Stimulated activated CD4-positive, alpha-beta T cell treated with anti-CD3 and anti-CD28 coated beads, Interleukin-1b, Interleukin-23, amount 100 ng/mL, for 24 hours (primary cell): ENCODE measurements around the gene CTNNA3.

ENCODE experiments used
- DNase-seq, 4 experiments: peaks; one replicate each; pipeline ENCODE4 v3.0.0-alpha.2; 2020; ENCODE audit warnings: low read depth in 4 of 4, low spot score in 1 of 4

The CTNNA3 gene

DNA sequence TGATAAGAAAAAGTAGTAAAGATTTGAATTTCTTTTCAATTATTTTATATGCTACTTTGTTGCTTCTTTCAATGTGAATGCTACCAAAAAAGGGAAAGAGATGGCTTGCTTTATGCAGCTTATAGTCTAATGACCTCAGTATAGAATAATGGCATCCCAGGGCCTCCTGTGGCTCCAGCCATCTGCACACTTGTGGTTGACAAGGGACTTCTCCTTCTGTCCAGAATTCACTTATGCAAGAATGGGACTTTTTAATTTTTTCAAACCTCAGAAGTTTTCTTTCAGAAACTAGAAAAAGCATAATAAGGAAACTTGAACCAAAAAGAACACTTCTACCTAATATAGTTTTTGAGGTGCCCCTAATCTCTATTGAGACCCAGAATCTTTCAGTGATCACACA, 310.9 kb downstream of the CTNNA3 start:
- DNase-seq, result no peak

DNA sequence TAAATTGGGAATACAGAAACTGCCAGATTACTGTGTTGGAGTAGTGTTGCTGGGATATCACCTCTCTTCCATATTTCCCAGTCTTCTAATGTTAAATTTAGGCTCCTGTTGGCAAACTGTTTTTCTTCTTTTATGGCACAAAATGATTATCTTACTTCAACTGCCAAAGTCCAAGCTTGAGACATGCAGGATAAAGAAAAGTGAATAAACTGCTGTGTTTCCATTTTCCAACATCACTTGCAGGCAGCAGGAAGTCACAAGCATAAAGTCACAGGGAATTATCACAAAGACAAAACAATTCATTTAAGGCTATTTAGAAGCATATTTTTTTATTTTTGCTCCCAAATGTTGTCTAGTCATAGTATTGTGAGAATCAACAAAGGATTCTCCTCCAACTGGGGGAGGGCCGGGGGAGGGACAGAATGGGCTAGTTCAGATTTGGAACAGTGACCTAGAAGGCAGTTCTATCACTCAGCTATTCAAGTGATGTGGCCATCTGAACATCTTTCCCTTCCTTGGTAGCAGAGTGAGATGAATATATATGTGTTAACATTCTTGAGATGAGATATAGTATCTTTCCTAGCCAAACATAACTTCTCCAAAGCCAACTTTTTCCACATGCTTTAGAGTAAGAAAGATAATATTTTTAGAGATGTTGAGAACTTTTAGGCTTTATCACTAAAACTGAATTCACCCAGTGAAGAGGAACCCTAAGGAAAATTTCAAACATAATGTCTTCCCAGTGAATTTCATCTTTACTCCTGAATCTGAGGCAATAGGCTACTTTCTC, 364.7 kb downstream of the CTNNA3 start:
- no peak for DNase-seq

DNA sequence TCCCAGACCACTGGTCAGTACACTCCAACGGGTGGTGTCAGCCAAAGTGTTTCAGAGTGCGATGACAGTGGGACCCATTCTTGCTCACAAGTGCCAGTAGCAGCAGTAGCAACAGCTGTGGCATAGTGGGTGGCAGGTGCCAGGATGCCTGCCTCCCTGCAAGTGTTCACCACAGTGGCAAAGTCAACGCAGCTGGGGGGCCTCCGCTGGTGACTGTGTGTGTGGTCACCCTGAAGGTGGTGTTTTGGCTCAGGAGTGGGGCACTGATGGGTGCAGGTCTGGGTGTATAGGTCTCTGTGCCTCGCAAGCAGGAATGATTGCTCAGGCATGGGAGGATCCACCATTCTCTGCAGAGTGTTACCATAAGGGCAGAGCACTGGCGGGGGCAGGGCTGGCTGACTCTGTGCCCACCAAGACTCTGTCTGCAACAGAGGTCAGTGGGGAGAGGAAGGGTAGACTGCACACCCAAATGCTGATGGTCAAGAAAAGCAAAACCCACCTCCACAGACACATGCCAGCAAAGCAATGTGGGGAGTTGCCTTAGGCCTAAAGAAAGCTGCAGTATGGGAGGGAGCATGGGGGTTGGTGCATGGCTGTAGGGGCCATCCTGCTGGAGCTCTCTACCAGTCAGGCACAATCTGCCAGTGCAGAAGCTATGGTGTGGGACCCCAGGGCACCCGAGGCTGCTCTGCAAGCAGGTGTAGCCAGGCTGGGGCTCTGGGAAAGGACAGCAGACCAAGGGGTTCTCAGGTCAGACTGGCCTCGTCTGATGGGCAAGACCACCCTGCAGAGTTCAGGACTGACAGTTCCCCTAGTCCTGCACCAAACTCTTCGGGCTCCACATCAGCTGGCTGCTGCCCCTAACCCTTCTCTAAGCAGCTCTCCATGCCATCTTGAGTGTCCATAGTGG, 368.1 kb downstream of the CTNNA3 start:
- no peak for DNase-seq

DNA sequence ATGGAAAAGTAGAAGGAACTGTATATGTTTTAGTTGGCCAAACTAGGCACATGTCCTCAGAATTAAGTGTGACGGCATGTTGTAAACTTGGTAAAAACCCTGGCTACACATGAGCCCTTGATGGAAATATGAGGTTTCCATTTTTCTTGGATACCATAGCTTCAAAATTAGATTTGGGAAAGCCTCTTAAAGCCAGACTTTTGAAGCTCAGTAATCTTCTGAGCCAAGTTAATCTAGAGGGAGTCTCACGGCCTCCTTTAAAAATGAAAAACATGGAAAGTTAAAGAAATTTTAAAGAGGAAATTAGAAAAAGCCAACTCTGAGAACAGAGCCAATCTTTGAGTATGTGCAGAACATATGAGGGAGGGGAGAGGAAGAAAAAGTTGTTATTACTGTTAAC, 376.0 kb downstream of the CTNNA3 start:
- no peak for DNase-seq

DNA sequence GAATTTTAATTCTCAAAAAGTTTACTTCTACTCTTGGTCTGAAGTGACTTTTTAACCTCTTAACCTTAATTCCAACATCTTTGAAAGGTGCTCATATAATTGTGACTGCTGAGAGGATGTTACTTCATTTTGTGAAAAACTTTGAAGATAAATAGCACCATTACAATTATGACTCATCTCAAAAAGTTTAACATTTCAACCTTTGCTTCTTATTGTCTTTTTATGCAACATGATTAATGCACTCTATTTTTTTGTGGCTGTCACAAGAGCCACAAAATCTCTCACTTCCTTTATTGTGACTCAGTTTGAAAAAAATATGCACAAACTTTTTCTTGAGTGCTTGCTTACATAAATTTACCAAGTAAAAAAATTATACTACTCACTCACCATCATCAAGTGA, 387.1 kb downstream of the CTNNA3 start:
- DNase-seq, result no peak

DNA sequence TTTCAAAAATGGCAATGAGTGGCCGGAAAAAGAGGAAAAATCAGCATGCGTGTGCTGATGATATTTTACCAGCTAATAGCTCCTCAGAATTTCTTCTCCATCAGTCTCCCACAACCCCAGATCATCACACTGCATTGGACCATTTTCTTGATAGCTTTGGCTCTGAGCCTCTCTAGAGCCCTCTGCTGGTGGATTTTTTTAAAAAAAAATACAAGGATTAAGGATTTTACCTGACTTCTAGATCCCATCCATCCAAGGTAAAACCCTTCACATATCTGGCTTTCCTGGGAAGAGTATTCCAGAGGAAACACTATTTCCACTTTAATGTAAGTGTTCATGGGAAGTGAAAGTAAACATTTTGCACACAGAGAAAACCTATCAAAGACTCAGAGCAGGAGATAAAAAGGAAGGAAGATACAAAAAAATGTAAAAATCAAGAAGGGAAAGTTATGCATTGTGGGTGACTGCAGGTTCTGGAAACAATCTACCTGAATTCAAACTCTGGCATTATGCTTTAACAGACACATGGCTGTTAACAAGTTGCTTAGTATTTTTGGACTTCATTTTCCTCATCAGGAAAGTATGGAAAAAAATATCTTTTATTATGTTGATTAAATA, 389.3 kb downstream of the CTNNA3 start:
- no peak for DNase-seq

DNA sequence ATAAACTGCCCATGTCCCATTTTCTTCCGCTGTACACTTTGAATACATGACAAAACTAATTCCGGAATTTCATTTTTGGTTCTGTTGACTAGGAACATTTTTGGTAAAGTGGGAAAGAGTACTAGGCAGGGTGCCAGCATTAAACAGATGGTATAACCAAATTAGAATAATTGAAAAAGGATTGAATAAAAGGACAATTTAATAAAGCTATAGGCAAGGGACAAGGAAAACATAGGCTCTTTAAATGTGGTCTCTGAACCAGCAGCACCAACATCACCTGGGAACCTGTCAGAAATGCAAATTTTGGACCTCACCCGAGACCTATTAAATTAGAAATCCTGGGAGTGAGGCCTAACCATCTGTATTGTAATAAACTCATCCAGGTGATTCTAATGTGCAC, 393.3 kb downstream of the CTNNA3 start:
- DNase-seq, result no peak

DNA sequence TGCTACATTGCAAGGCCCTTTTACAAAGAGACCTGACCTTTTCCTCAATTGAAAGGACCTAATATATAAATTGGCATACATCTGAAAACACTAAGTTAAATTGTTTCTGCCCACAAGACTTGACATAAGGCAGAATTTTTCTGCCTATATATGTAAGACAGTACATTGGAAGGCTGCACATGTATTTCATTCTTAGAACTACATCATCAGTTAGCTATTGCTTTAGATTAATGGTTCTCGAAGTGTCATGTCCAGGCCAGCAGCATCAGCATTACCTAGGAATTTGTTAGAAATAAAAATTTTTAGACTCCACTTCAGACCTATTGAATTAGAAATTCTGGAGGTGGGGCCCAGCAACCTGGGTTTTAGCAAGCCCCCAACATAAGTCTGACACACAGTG, 396.2 kb downstream of the CTNNA3 start:
- no peak for DNase-seq

DNA sequence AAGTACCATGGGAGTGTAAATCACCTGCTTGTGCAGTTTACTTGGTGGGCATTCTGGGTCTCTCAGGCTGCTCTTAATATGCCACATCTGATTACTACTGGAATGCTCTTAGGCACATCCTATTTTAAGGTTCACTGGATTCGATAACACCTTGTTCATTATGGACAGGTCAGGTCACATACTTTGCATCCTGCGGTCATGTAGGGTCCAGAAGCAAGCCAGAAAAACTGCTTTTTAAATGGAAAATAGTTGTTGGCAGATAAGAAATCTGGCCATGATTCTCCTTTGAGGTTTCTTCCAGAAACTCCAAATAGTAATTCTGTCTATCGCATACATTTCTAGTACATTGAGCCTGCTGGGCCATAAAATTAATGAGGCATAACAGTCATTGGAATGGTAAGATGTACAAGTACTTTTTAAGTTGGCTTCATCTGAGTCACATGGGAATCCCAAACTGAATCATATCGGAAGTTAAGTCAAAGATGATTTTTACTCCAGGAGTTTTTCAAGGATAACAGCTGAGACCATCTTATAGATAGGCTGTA, 398.3 kb downstream of the CTNNA3 start:
- DNase-seq, result no peak

DNA sequence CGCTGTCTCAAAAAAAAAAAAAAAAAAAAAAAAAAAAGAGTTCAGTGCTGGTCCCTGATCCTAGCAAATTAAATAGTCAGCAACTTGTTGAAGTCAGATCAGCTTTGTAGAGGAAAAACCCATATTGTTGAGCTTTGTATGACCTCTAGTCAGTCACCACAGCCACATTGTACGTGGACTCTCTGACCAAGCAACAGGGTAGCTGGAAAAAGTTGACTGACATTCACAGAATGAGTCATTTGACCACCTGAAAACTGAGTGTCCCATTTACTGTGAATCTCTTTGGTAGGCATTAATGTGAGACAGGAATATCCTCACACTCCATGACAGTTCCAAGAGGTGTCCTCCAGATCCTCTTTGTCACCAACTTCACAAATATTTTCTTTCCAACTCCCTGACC, 399.1 kb downstream of the CTNNA3 start:
- DNase-seq, result no peak

DNA sequence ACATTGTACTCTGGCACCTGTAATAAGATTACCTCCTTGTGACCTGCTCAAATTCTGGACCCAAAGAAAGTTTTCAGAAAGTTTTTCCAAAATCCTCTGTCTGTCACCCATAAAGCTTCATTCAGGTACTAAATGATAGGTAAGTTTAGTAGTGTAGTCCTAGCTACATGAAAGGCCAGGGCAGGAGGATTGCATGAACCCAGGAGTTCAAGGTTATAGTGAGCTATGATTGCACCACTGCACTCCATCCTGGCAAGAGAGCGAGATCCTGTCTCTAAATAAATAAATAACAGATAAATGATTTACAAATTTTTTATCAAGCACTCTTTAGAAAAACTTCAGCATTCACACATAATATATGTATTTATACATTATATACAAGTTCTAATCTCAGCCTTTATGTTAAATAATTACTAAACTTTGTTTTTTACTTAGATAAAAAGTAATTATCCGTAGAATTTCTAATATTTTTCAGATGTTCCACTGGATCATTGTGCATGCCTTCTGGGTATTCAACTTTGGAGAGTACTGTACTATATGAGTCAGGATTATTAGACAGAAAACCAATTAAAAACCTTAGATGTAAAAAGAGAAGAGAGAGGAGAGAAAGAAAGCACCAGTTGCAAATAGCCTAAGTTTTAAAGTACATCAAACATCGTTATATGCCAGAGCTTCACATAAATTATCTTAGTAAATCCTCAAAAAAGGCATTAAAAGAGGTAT, 407.1 kb downstream of the CTNNA3 start:
- no peak for DNase-seq

DNA sequence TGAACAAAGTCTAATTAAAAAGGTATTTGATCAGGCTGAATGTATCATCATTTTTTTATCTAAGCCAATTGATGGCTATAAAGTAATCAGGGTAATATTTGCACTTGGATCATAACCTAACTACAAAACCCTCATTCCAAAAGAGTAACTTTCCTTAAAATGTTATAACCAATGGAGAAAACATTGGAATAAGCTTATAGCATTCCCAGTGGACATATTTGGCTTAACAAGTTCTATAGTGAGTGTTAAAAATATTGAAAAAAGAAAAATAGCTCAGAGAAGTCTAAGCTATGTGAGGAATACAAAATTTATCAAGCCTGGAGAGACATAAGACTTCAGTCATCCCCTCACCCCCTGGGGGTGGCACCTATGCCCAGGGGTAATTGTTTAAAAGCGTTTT, 411.4 kb downstream of the CTNNA3 start:
- no peak for DNase-seq

DNA sequence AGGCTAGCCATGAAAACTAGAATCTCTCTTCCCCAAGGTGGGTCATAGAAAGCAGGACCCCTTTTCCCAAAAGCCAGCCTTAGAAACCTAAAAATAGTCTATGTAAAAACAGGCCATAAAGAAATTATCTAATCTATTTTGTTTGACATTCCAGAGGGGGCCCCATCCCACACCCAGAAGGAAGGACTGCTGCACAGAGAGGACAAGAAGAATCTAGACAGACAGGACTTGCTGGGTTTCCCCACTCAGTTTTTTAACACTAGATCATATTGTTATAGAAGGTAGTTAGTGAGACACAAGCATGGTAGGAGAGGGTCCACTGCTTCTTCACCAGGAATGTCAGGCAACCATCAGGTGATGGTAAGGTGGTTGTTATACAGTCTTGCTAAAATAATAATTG, 413.1 kb downstream of the CTNNA3 start:
- no peak for DNase-seq

DNA sequence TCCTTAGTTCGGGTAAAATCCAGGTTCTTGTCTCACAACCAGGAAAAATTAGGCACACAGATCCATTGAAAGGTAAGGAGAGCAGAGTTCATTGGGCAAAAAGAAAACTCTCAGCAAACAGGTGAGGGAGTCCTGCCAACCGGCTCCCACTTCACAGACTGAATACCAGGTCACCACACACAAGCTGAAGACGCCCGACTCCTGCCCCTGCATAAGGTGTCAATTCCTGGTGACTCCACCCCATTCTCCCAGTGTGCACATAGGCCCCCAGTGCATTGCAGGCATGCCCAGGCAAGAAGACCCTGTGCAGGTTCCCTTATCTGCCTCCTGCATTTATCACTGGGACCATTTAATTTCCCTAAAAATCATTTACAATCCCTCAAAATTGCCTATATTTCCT, 415.6 kb downstream of the CTNNA3 start:
- no peak for DNase-seq

DNA sequence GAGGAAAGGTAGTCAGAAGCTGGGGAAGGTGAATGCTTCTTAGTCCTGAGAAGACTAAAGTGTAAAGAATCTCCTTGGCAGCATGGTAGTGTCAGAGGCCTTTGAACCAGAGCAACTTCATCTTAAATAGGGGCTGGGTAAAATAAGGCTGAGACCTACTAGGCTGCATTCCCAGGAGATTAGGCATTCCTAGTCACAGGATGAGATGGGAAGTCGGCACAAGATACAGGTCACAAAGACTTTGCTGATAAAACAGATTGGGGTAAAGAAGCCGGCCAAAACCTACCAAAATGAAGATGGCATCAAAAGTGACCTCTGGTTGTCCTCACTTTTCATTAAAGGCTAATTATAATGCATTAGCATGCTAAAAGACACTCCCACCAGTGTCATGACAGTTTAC, 418.6 kb downstream of the CTNNA3 start:
- no peak for DNase-seq

DNA sequence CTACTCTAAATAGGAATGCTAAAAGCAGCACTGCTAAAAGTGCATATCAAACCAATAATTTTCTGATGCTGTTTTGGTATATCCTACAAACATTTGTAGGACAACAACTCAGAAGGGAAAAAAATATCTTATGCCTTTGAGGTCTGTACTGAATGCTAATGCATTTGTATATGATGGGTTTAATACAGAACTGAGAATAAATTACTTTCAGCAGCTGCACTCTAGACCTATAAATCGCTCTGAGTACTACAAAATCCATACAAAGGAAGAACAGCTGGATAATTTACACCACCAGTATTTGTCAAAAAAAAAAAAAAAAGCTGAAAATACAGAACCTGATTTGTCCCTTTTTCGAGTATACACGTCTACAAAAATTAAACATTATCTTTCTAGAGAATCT, 426.2 kb downstream of the CTNNA3 start:
- DNase-seq, result no peak

DNA sequence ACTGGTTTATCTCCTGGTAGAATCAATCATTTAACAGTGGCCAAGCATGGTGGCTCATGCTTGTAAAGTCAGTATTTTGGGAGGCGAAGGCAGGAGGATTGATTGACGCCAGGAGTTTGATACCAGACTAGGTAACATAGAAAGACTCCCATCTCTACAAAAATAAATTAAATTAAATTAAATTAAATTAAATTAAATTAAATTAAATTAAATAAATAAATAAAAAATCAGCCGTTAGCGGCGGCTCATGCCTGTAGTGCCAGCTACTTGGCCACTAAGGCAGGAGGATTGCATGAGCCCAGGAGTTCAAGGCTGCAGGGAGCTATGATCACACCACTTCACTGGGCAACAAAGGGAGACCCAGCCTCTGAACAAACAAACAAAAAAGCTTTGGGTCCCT, 427.8 kb downstream of the CTNNA3 start:
- DNase-seq, result no peak

DNA sequence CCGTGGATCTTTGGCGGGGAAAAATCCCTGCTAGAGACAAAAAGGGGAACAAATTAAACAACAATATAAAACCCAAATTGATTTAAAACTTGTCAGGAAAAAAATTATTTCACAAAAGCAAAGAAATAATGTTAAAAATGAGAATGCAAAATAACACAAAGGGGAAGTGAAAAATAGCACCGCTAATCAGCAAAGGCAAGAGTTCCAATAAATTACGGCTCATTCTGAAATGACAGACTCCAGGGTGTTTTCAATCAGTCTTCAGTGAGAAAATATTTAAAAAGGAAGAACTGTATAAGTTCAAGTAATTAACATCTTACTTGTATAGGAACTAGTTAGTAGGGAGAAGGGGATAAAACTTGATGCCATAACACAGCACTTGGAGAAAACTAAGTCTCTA, 433.3 kb downstream of the CTNNA3 start:
- DNase-seq, result no peak

DNA sequence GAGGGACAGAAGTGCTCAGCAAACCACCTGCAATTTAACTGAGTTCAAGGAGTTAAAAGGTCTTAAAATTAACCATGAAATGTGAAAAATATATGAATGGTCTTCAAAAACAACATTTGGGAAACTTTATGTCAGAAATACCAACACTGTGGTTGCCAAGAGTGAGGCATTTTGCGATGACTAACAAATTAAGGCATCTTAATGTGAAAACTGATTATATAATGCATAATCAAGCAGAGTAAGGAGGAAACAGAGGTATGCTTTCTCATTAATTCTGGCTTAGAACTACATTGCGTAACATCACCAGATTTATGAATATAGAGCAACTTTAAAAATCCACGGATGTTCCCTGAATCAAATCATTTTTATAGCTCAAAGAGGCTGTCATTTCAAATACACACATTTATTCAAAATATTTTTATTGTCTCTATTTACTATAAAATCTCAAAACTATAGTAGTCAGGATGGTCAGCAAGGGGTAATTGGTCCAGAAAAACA, 434.6 kb downstream of the CTNNA3 start:
- no peak for DNase-seq

DNA sequence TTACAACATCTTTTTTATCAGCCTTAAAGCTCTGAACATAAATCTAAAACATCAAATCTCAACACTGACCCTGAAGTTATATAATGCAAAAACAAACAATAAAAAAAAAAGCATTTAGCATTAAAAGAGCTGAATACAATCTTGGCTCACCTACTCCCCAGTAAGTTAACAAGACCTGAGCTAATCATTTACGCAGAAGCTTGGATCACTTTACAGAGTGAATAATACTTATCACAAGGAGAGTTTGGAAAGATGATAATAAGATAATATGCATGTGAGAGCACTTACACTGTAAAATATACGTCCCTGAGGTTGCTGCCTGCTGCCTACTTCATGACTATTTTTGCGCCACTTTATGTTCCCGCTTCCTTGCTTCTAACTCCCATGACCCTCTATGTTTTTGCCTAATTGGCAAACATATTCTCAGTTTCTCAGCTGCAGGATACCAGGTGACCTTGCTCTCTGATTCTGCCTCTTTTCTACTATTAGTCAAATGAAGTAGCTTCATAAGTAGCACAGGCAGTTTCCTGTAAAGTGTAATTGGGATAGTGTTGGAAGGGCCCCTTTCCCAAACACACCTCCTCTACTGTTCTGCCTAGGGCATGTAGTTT, 436.6 kb downstream of the CTNNA3 start:
- DNase-seq, result no peak
